ENCODE measurements around the gene KPNB1.

Gene KPNB1

GRCh38 chr17:47704116-47704515, 54.4 kb downstream of the KPNB1 start:
- Histone ChIP-seq H2AFZ (ENCODE audit: low read depth, low read length, severe bottlenecking) (no peak overlapping the region), H3K9me3 (ENCODE audit: insufficient read depth, low read length) (no peaks in the 10 kb centered on the region), H3K27ac (ENCODE audit: low read depth, low read length) (no peak overlapping the region), H3K36me3 (ENCODE audit: low read length) (no peaks in the 10 kb centered on the region), H3K79me2 (ENCODE audit: insufficient read depth, low read length) (no peaks in the 10 kb centered on the region), H3K27me3 (ENCODE audit: low read length) (no peaks in the 10 kb centered on the region), H3K4me2 (ENCODE audit: low read depth, low read length, poor library complexity, severe bottlenecking) (no peak overlapping the region), H3K4me3 (ENCODE audit: insufficient read depth, low read length, poor library complexity, severe bottlenecking) (no peak overlapping the region), H3K9me2 (replicated peaks; ENCODE audit: insufficient read depth, low read length) (no peaks in the 10 kb centered on the region), H3K9ac (ENCODE audit: low read length) (no peak overlapping the region), H4K20me1 (ENCODE audit: low read depth, low read length) (no peaks in the 10 kb centered on the region), H3F3A (ENCODE audit: insufficient read depth) (no peaks in the 10 kb centered on the region)
- TF ChIP-seq EZH2phosphoT487 (conservative IDR thresholded peaks at IDR 0.05; ENCODE audit: low read length) (no peak), CTCF (IDR thresholded peaks at IDR 0.05; ENCODE audit: insufficient read depth, low read length, poor library complexity, severe bottlenecking) (no peak)

GRCh38 chr17:47704736-47705135, 55.0 kb downstream of the KPNB1 start:
- no peaks in the 10 kb centered on the region for H3K36me3 ChIP-seq (ENCODE audit: low read length)
- no peak overlapping the region for H2AFZ ChIP-seq (ENCODE audit: low read depth, low read length, severe bottlenecking)
- no peaks in the 10 kb centered on the region for H3K9me2 ChIP-seq (replicated peaks; ENCODE audit: insufficient read depth, low read length)
- no peak overlapping the region for H3K4me3 ChIP-seq (ENCODE audit: insufficient read depth, low read length, poor library complexity, severe bottlenecking)
- H3K9ac ChIP-seq (ENCODE audit: low read length): no peak overlapping the region
- no peaks in the 10 kb centered on the region for H3K27me3 ChIP-seq (ENCODE audit: low read length)
- TF ChIP-seq CTCF (IDR thresholded peaks at IDR 0.05; ENCODE audit: insufficient read depth, low read length, poor library complexity, severe bottlenecking): no peak
- TF ChIP-seq EZH2phosphoT487 (conservative IDR thresholded peaks at IDR 0.05; ENCODE audit: low read length): no peak
- no peak overlapping the region for H3K27ac ChIP-seq (ENCODE audit: low read depth, low read length)
- no peaks in the 10 kb centered on the region for H3F3A ChIP-seq (ENCODE audit: insufficient read depth)
- H3K79me2 ChIP-seq (ENCODE audit: insufficient read depth, low read length): no peaks in the 10 kb centered on the region
- H4K20me1 ChIP-seq (ENCODE audit: low read depth, low read length): no peaks in the 10 kb centered on the region
- H3K9me3 ChIP-seq (ENCODE audit: insufficient read depth, low read length): no peaks in the 10 kb centered on the region
- H3K4me2 ChIP-seq (ENCODE audit: low read depth, low read length, poor library complexity, severe bottlenecking): no peak overlapping the region

GRCh38 chr17:47705536-47706530, 56.1 kb downstream of the KPNB1 start:
- no peak overlapping the region for H3K4me2 ChIP-seq (ENCODE audit: low read depth, low read length, poor library complexity, severe bottlenecking)
- no peaks in the 10 kb centered on the region for H3F3A ChIP-seq (ENCODE audit: insufficient read depth)
- H3K4me3 ChIP-seq (ENCODE audit: insufficient read depth, low read length, poor library complexity, severe bottlenecking): no peak overlapping the region
- H3K27me3 ChIP-seq (ENCODE audit: low read length): no peaks in the 10 kb centered on the region
- H3K79me2 ChIP-seq (ENCODE audit: insufficient read depth, low read length): no peaks in the 10 kb centered on the region
- no peaks in the 10 kb centered on the region for H3K36me3 ChIP-seq (ENCODE audit: low read length)
- H2AFZ ChIP-seq (ENCODE audit: low read depth, low read length, severe bottlenecking): no peak overlapping the region
- H4K20me1 ChIP-seq (ENCODE audit: low read depth, low read length): no peaks in the 10 kb centered on the region
- H3K9ac ChIP-seq (ENCODE audit: low read length): no peak overlapping the region
- H3K27ac ChIP-seq (ENCODE audit: low read depth, low read length): no peak overlapping the region
- TF ChIP-seq CTCF (IDR thresholded peaks at IDR 0.05; ENCODE audit: insufficient read depth, low read length, poor library complexity, severe bottlenecking) (no peak), EZH2phosphoT487 (conservative IDR thresholded peaks at IDR 0.05; ENCODE audit: low read length) (no peak)
- no peaks in the 10 kb centered on the region for H3K9me3 ChIP-seq (ENCODE audit: insufficient read depth, low read length)
- no peaks in the 10 kb centered on the region for H3K9me2 ChIP-seq (replicated peaks; ENCODE audit: insufficient read depth, low read length)

Measured in SU-DHL-6 (cell line).